HG03066 (cell line): ENCODE measurements around the gene CAMK2D.

Source experiments
- ATAC-seq: cut with Tn5 transposase; IDR thresholded peaks from one replicate; pipeline ENCODE4 v1.9.1; 2021; ENCODE audit warnings: low read depth; ENCODE audit not compliant: unreplicated experiment

CAMK2D gene

GRCh38 chr4:113644398-113644797 lies 117.1 kb downstream of the CAMK2D start:
- no peak for ATAC-seq

GRCh38 chr4:113643505-113643904 lies 118.0 kb downstream of the CAMK2D start:
- ATAC-seq, result no peak

GRCh38 chr4:113641025-113641431 lies 120.5 kb downstream of the CAMK2D start:
- ATAC-seq, result peak; percentile 55

- peak; percentile 49 for ATAC-seq
Measured at GRCh38 chr4:113639326-113639725, 122.2 kb downstream of the CAMK2D start.

GRCh38 chr4:113638562-113638832 lies 123.0 kb downstream of the CAMK2D start:
- ATAC-seq, result no peak

GRCh38 chr4:113637823-113638561 lies 123.5 kb downstream of the CAMK2D start:
- ATAC-seq, result no peak

GRCh38 chr4:113637363-113637762 lies 124.2 kb downstream of the CAMK2D start:
- ATAC-seq, result no peak

GRCh38 chr4:113636877-113637276 lies 124.7 kb downstream of the CAMK2D start:
- peak; percentile 3 for ATAC-seq

- ATAC-seq, result peak; percentile 47
Measured at GRCh38 chr4:113636438-113636818, 125.1 kb downstream of the CAMK2D start.

- ATAC-seq, result no peak
Measured at GRCh38 chr4:113635739-113636437, 125.7 kb downstream of the CAMK2D start.

GRCh38 chr4:113634081-113634969 lies 127.2 kb downstream of the CAMK2D start:
- ATAC-seq, result no peak

GRCh38 chr4:113633467-113633866 lies 128.1 kb downstream of the CAMK2D start:
- no peak for ATAC-seq

GRCh38 chr4:113628711-113629110 lies 132.8 kb downstream of the CAMK2D start:
- ATAC-seq, result no peak

- ATAC-seq, result no peak
Measured at GRCh38 chr4:113627321-113627720, 134.2 kb downstream of the CAMK2D start.

GRCh38 chr4:113625902-113626301 lies 135.6 kb downstream of the CAMK2D start:
- ATAC-seq, result no peak

GRCh38 chr4:113623274-113623894 lies 138.2 kb downstream of the CAMK2D start:
- ATAC-seq, result no peak

GRCh38 chr4:113621633-113622032 lies 139.9 kb downstream of the CAMK2D start:
- no peak for ATAC-seq

GRCh38 chr4:113620032-113620431 lies 141.5 kb downstream of the CAMK2D start:
- ATAC-seq, result no peak

GRCh38 chr4:113619526-113619925 lies 142.0 kb downstream of the CAMK2D start:
- no peak for ATAC-seq

- ATAC-seq, result no peak
Measured at GRCh38 chr4:113618205-113618604, 143.3 kb downstream of the CAMK2D start.

GRCh38 chr4:113617195-113617594 lies 144.3 kb downstream of the CAMK2D start:
- no peak for ATAC-seq
